HEK293 (cell line): Measurements from ENCODE around the gene PTPRK.

Experiments used
- CTCF ChIA-PET: fragments of 350-600 bp; formaldehyde crosslinking; extraction: SDS; loops from one replicate; lab custom pipeline; 2021; ENCODE audit warnings: antibody characterized with exemption; lab: Yijun Ruan, JAX
- POLR2A ChIA-PET: fragments of 300-600 bp; formaldehyde crosslinking; extraction: SDS; loops from one replicate; lab custom pipeline; 2020; ENCODE audit warnings: antibody characterized with exemption, inconsistent platforms; lab: Yijun Ruan, JAX
- H3K27ac ChIP-seq: fragments of 200-500 bp; sonication (Bioruptor generic); 2 replicates; pipeline ENCODE4 v1.5.1; 2014; ENCODE audit warnings: low read depth, low read length, control low read depth, inconsistent platforms; ENCODE audit errors: extremely low read depth
- H3K36me3 ChIP-seq, 2 experiments: fragments of 200-500 bp in 1 of 2; sonication (Bioruptor generic) in 1 of 2; 1 replicate in 1 of 2; 2 replicates in 1 of 2; pipeline ENCODE4 v1.5.1; 2014 to 2017; ENCODE audit warnings: inconsistent platforms in 2 of 2, low read length in 2 of 2; ENCODE audit not compliant: control insufficient read depth in 2 of 2, insufficient read depth in 1 of 2
- H3K4me1 ChIP-seq: fragments of 200-500 bp; sonication (Bioruptor generic); 2 replicates; pipeline ENCODE4 v1.5.1; 2014; ENCODE audit warnings: mild to moderate bottlenecking, low read length, inconsistent platforms; ENCODE audit not compliant: control insufficient read depth, insufficient read depth
- H3K4me3 ChIP-seq: 2 replicates; pipeline ENCODE4 v1.5.1; 2011; ENCODE audit warnings: low read depth, mild to moderate bottlenecking, control low read depth, low read length, moderate library complexity
- H3K9me3 ChIP-seq: fragments of 200-500 bp; sonication (Bioruptor generic); 2 replicates; pipeline ENCODE4 v1.5.1; 2014; ENCODE audit warnings: low read depth, low read length, inconsistent platforms; ENCODE audit not compliant: control insufficient read depth, insufficient read depth
- ELK4 ChIP-seq: IDR thresholded peaks from 2 replicates; pipeline ENCODE4 v1.6.1; 2011; ENCODE audit warnings: mild to moderate bottlenecking, low read depth, low read length, borderline replicate concordance
- SETDB1 ChIP-seq: IDR thresholded peaks from one replicate; pipeline ENCODE4 v1.6.1; 2017; ENCODE audit warnings: mild to moderate bottlenecking, low read length, moderate library complexity, mixed read lengths; ENCODE audit not compliant: insufficient read length
- TSHZ1 ChIP-seq: fragments of 450-650 bp; formaldehyde crosslinking; IDR thresholded peaks from 2 replicates; pipeline ENCODE4 v1.5.1; 2016; ENCODE audit warnings: missing biosample characterization, missing genetic modification characterization, borderline replicate concordance
- ZBTB21 ChIP-seq: fragments of 450-650 bp; formaldehyde crosslinking; IDR thresholded peaks from 2 replicates; pipeline ENCODE4 v1.5.1; 2017; ENCODE audit warnings: missing biosample characterization, missing genetic modification characterization
- ZBTB49 ChIP-seq: fragments of 450-650 bp; formaldehyde crosslinking; IDR thresholded peaks from 2 replicates; pipeline ENCODE4 v1.5.1; 2016; ENCODE audit warnings: missing biosample characterization, missing genetic modification characterization, low read depth
- ZFP41 ChIP-seq: fragments of 450-650 bp; formaldehyde crosslinking; IDR thresholded peaks from 2 replicates; pipeline ENCODE4 v1.5.1; 2016; ENCODE audit warnings: missing biosample characterization, missing genetic modification characterization, borderline replicate concordance
- ZNF10 ChIP-seq: fragments of 450-650 bp; formaldehyde crosslinking; IDR thresholded peaks from 2 replicates; pipeline ENCODE4 v1.5.1; 2017; ENCODE audit warnings: missing biosample characterization, missing genetic modification characterization
- ZNF121 ChIP-seq: fragments of 450-650 bp; formaldehyde crosslinking; IDR thresholded peaks from 2 replicates; pipeline ENCODE4 v1.5.1; 2016; ENCODE audit warnings: missing biosample characterization, missing genetic modification characterization
- ZNF184 ChIP-seq: fragments of 450-650 bp; IDR thresholded peaks from 2 replicates; pipeline ENCODE4 v1.5.1; 2018; ENCODE audit warnings: missing biosample characterization, mild to moderate bottlenecking, missing genetic modification characterization
- ZNF398 ChIP-seq: fragments of 450-650 bp; formaldehyde crosslinking; IDR thresholded peaks from 2 replicates; pipeline ENCODE4 v1.5.1; 2017; ENCODE audit warnings: missing biosample characterization, missing genetic modification characterization
- ZNF404 ChIP-seq: fragments of 450-650 bp; formaldehyde crosslinking; IDR thresholded peaks from 2 replicates; pipeline ENCODE4 v1.5.1; 2017; ENCODE audit warnings: missing biosample characterization, missing genetic modification characterization
- ZNF501 ChIP-seq: fragments of 450-650 bp; formaldehyde crosslinking; IDR thresholded peaks from 2 replicates; pipeline ENCODE4 v1.5.1; 2016; ENCODE audit warnings: missing biosample characterization, missing genetic modification characterization
- ZNF561 ChIP-seq: fragments of 450-650 bp; IDR thresholded peaks from 2 replicates; pipeline ENCODE4 v1.5.1; 2018; ENCODE audit warnings: missing biosample characterization, missing genetic modification characterization, borderline replicate concordance
- ZNF621 ChIP-seq: fragments of 450-650 bp; formaldehyde crosslinking; IDR thresholded peaks from 2 replicates; pipeline ENCODE4 v1.5.1; 2017; ENCODE audit warnings: missing biosample characterization, missing genetic modification characterization
- ZNF658 ChIP-seq: fragments of 450-650 bp; formaldehyde crosslinking; IDR thresholded peaks from 2 replicates; pipeline ENCODE4; 2016; ENCODE audit warnings: missing biosample characterization, missing genetic modification characterization
- ZNF792 ChIP-seq: fragments of 450-650 bp; formaldehyde crosslinking; IDR thresholded peaks from 2 replicates; pipeline ENCODE4 v1.5.1; 2016; ENCODE audit warnings: missing biosample characterization, missing genetic modification characterization
- ZNF837 ChIP-seq: fragments of 450-650 bp; formaldehyde crosslinking; IDR thresholded peaks from 2 replicates; pipeline ENCODE4 v1.5.1; 2016; ENCODE audit warnings: missing biosample characterization, missing genetic modification characterization
- ZSCAN4 ChIP-seq: fragments of 450-650 bp; formaldehyde crosslinking; IDR thresholded peaks from 2 replicates; pipeline ENCODE4 v1.5.1; 2017; ENCODE audit warnings: missing biosample characterization, missing genetic modification characterization

PTPRK gene

GRCh38 chr6:128282961-128283360, 237.4 kb downstream of the PTPRK start:
- ChIA-PET CTCF (no interaction called here), POLR2A (no interaction called here)
- H3K9me3 ChIP-seq = no peaks in the 10 kb centered on the region
- H3K4me3 ChIP-seq = no peak overlapping the region
- no peak overlapping the region for H3K27ac ChIP-seq
- no peak for TF ChIP-seq ZNF398 (tag by site-specific recombination)
- TF ChIP-seq ZNF837 (tag by site-specific recombination) = no peak
- TF ChIP-seq ZNF184 (tag by site-specific recombination) = no peak
- TF ChIP-seq SETDB1 = no peak
- TF ChIP-seq TSHZ1 (tag by site-specific recombination) = no peak
- no peak for TF ChIP-seq ZBTB21 (tag by site-specific recombination)
- no peak for TF ChIP-seq ZNF501 (tag by site-specific recombination)
- TF ChIP-seq ELK4 = no peak
- TF ChIP-seq ZBTB49 (tag by site-specific recombination) = no peak
- no peak for TF ChIP-seq ZNF621 (tag by site-specific recombination)
- TF ChIP-seq ZNF561 = no peak
- no peak for TF ChIP-seq ZNF10 (tag by site-specific recombination)
- no peak for TF ChIP-seq ZNF121 (tag by site-specific recombination)
- no peak for TF ChIP-seq ZSCAN4
- TF ChIP-seq ZNF792 = no peak
- TF ChIP-seq ZNF404 = no peak
- TF ChIP-seq ZFP41 (tag by site-specific recombination) = no peak
- no peak for TF ChIP-seq ZNF658
- no peaks in the 10 kb centered on the region for H3K36me3 ChIP-seq
- peaks cover 12% of the 10 kb centered on the region for H3K4me1 ChIP-seq
